Caco-2 (cell line): ENCODE measurements around the gene ECT2. TPM values are rescaled to one million over a fixed set of nuclear protein-coding genes. Genes with fewer than 3 reads are reported as not detected.
"Not testable (repeated sequence)": the region's sequence is repeated elsewhere in the genome, so short reads cannot be mapped to it uniquely, and the experiment has no call there.

Experiments used
- BruUV-seq: library from RNA; stranded (reverse); fragments of 400-500 nt; replicated peaks from 2 replicates; lab custom pipeline; 2021; lab: Mats Ljungman, UMichigan
- CTCF ChIA-PET: fragments of 300-600 bp; sonication (Branson Sonifier 250); formaldehyde crosslinking; loops from one replicate; lab custom pipeline; 2022; ENCODE audit warnings: antibody characterized with exemption; lab: Charles Lee
- POLR2A ChIA-PET: fragments of 300-600 bp; sonication (Branson Sonifier 250); formaldehyde crosslinking; loops from one replicate; lab custom pipeline; 2022; ENCODE audit warnings: antibody characterized with exemption; lab: Charles Lee
- DNase-seq, 2 experiments: peaks; one replicate each; pipeline versions ENCODE4 v3.0.0 to v3.0.0-alpha.2; 2020 to 2022
- H3K27me3 ChIP-seq: replicated peaks from 2 replicates; pipeline ENCODE4 v1.6.0; 2011; ENCODE audit warnings: low read length; ENCODE audit not compliant: control insufficient read depth, insufficient read depth
- H3K36me3 ChIP-seq: 2 replicates; pipeline ENCODE4 v1.5.1; 2011; ENCODE audit warnings: low read length; ENCODE audit not compliant: control insufficient read depth, insufficient read depth
- H3K4me1 ChIP-seq: fragments of 250-450 bp; sonication (Bioruptor Pico); 2 replicates; pipeline ENCODE4 v1.5.1; 2020; ENCODE audit warnings: mild to moderate bottlenecking
- H3K4me3 ChIP-seq: 2 replicates; pipeline ENCODE4 v1.5.1; 2011; ENCODE audit warnings: low read depth, mild to moderate bottlenecking, control low read depth, low read length
- H3K9me3 ChIP-seq: fragments of 250-450 bp; sonication (Bioruptor Pico); 2 replicates; pipeline ENCODE4 v1.5.1; 2020; ENCODE audit warnings: mild to moderate bottlenecking, moderate library complexity
- H3K27ac Mint-ChIP-seq: one replicate; pipeline ENCODE4 v1.8.0; 2022; ENCODE audit warnings: mixed read lengths; ENCODE audit not compliant: unreplicated experiment
- H3K27me3 Mint-ChIP-seq: one replicate; pipeline ENCODE4 v1.8.0; 2022; ENCODE audit warnings: mixed read lengths; ENCODE audit not compliant: insufficient read depth, unreplicated experiment
- H3K36me3 Mint-ChIP-seq: one replicate; pipeline ENCODE4 v1.8.0; 2022; ENCODE audit warnings: mild to moderate bottlenecking, mixed read lengths; ENCODE audit not compliant: insufficient read depth, unreplicated experiment
- H3K4me1 Mint-ChIP-seq: one replicate; pipeline ENCODE4 v1.8.0; 2022; ENCODE audit warnings: low read depth, mixed read lengths; ENCODE audit not compliant: unreplicated experiment
- H3K4me3 Mint-ChIP-seq: one replicate; pipeline ENCODE4 v1.8.0; 2022; ENCODE audit warnings: mild to moderate bottlenecking, moderate library complexity, mixed read lengths; ENCODE audit not compliant: unreplicated experiment
- H3K9me3 Mint-ChIP-seq: one replicate; pipeline ENCODE4 v1.8.0; 2022; ENCODE audit warnings: mixed read lengths; ENCODE audit not compliant: unreplicated experiment
- CTCF ChIP-seq, 2 experiments: fragments of 200-600 bp in 1 of 2; IDR thresholded peaks; 1 replicate in 1 of 2; 2 replicates in 1 of 2; pipeline versions ENCODE4 v1.5.1 to v1.8.0; 2011 to 2022; ENCODE audit warnings: antibody characterized with exemption in 1 of 2, control low read depth in 1 of 2, inconsistent platforms in 1 of 2, low read depth in 1 of 2, low read length in 1 of 2, mild to moderate bottlenecking in 1 of 2, moderate library complexity in 1 of 2; ENCODE audit not compliant: insufficient read depth in 1 of 2, severe bottlenecking in 1 of 2, unreplicated experiment in 1 of 2
- intact Hi-C: fragments of 100-400 bp; cut with micrococcal nuclease; formaldehyde crosslinking; loops from one replicate; pipeline ENCODE4 v1.10.0; 2022; ENCODE audit not compliant: unreplicated experiment
- total RNA-seq: library from RNA; stranded (reverse); gene quantifications from 2 replicates; pipeline ENCODE4 v1.2.3, GENCODE V29; 2022

The ECT2 gene
- total RNA-seq, 1 experiment from 2014 or later: 68.0 TPM

GRCh38 chr3:172701751-172702150 lies 48.8 kb upstream of the ECT2 start:
- Mint-ChIP-seq H3K36me3 (no peaks in the 10 kb centered on the region), H3K9me3 (no peaks in the 10 kb centered on the region), H3K4me1 (peaks cover 23% of the 10 kb centered on the region), H3K27ac (no peak overlapping the region), H3K27me3 (no peaks in the 10 kb centered on the region), H3K4me3 (no peak overlapping the region)
- Histone ChIP-seq H3K9me3 (no peaks in the 10 kb centered on the region), H3K27me3 (no peaks in the 10 kb centered on the region), H3K4me1 (peaks cover 17% of the 10 kb centered on the region), H3K4me3 (no peak overlapping the region), H3K36me3 (no peaks in the 10 kb centered on the region)
- POLR2A ChIA-PET: interaction anchor here (1.0 kb wide), 1 partner anchor 29 kb away, joined by 3 read pairs; no protein-coding TSS in a partner anchor
- CTCF ChIA-PET: interaction anchor here (1.6 to 1.8 kb wide), 2 partner anchors 29 to 47 kb away, joined by 4 to 6 read pairs; no protein-coding TSS in a partner anchor
- intact Hi-C loops: loop anchor here (1.0 kb wide), 1 partner anchor 9 kb away; no protein-coding TSS in a partner anchor
- TF ChIP-seq CTCF (IDR thresholded peaks at IDR 0.05; ENCODE audit: insufficient read depth in 1 of 2, low read depth in 1 of 2, low read length in 1 of 2, severe bottlenecking in 1 of 2, unreplicated experiment in 1 of 2): no peak
- DNase-seq: peak in 1 of 2 experiments; percentile 32
- BruUV-seq: no TSS peak

- TF ChIP-seq CTCF (IDR thresholded peaks at IDR 0.05; ENCODE audit: insufficient read depth in 1 of 2, low read depth in 1 of 2, low read length in 1 of 2, severe bottlenecking in 1 of 2, unreplicated experiment in 1 of 2): no peak
- DNase-seq: no peak
- H3K4me3 ChIP-seq: no peak overlapping the region
- H3K27me3 Mint-ChIP-seq: no peaks in the 10 kb centered on the region
- no peaks in the 10 kb centered on the region for H3K36me3 Mint-ChIP-seq
- no peak overlapping the region for H3K4me3 Mint-ChIP-seq
- intact Hi-C loops: no loop called here
- no peak overlapping the region for H3K27ac Mint-ChIP-seq
- CTCF ChIA-PET: interaction anchor here (1.6 to 1.8 kb wide), 2 partner anchors 29 to 47 kb away, joined by 4 to 6 read pairs; no protein-coding TSS in a partner anchor
- no peaks in the 10 kb centered on the region for H3K36me3 ChIP-seq
- POLR2A ChIA-PET: interaction anchor here (1.0 kb wide), 1 partner anchor 29 kb away, joined by 3 read pairs; no protein-coding TSS in a partner anchor
- H3K9me3 Mint-ChIP-seq: no peaks in the 10 kb centered on the region
- H3K4me1 ChIP-seq: peaks cover 13% of the 10 kb centered on the region
- H3K4me1 Mint-ChIP-seq: peaks cover 23% of the 10 kb centered on the region
- no TSS peak for BruUV-seq
- no peaks in the 10 kb centered on the region for H3K27me3 ChIP-seq
- no peaks in the 10 kb centered on the region for H3K9me3 ChIP-seq
Measured at GRCh38 chr3:172702256-172702655, 48.3 kb upstream of the ECT2 start.

GRCh38 chr3:172702731-172703130 lies 47.8 kb upstream of the ECT2 start:
- POLR2A ChIA-PET, H3K9me3 ChIP-seq, H3K4me3 ChIP-seq, DNase-seq, H3K27me3 Mint-ChIP-seq, H3K27me3 ChIP-seq, H3K36me3 Mint-ChIP-seq, BruUV-seq, H3K4me3 Mint-ChIP-seq, H3K27ac Mint-ChIP-seq, H3K36me3 ChIP-seq, H3K9me3 Mint-ChIP-seq, intact Hi-C loops: not testable (repeated sequence)
- peaks cover 13% of the 10 kb centered on the region for H3K4me1 ChIP-seq
- peaks cover 23% of the 10 kb centered on the region for H3K4me1 Mint-ChIP-seq
- CTCF ChIA-PET: interaction anchor here (1.6 kb wide), 1 partner anchor 30 kb away, joined by 6 read pairs; no protein-coding TSS in a partner anchor
